Transverse colon (tissue), 4 donors: ENCODE data around the gene XRCC4. TPM values are rescaled to one million over a fixed set of nuclear protein-coding genes. Genes with fewer than 3 reads are reported as not detected.

Source experiments
- DNase-seq: peaks from one replicate; pipeline ENCODE4 v3.0.0-alpha.2; 2019
- H3K27ac ChIP-seq, 4 donors: fragments of 200-600 bp; sonication (generic); 2 replicates each; pipeline ENCODE4 v1.5.1; 2016 to 2018; ENCODE audit warnings: inconsistent platforms in 4 of 4
- H3K27me3 ChIP-seq: fragments of 200-600 bp; sonication (generic); 2 replicates; pipeline ENCODE4 v1.5.1; 2017; ENCODE audit warnings: inconsistent platforms
- H3K36me3 ChIP-seq, 4 donors: fragments of 200-600 bp; sonication (generic); 2 replicates each; pipeline ENCODE4 v1.5.1; 2017 to 2019; ENCODE audit warnings: inconsistent platforms in 4 of 4
- H3K4me1 ChIP-seq, 4 donors: fragments of 200-600 bp; sonication (generic); 2 replicates each; pipeline ENCODE4 v1.5.1; 2017 to 2020; ENCODE audit warnings: inconsistent platforms in 4 of 4
- H3K4me3 ChIP-seq, 4 donors: fragments of 200-600 bp; sonication (generic); 1 replicate in 1 of 4; 2 replicates in 3 of 4; pipeline versions ENCODE4 v1.5.1 to v1.6.1; 2017 to 2019; ENCODE audit warnings: inconsistent platforms in 4 of 4
- H3K9me3 ChIP-seq, 2 donors: fragments of 200-600 bp; sonication (generic); 2 replicates each; pipeline ENCODE4 v1.5.1; 2017 to 2019; ENCODE audit warnings: inconsistent platforms in 2 of 2
- EP300 ChIP-seq: sonication (generic); formaldehyde crosslinking; IDR thresholded peaks from one replicate; pipeline ENCODE4 v1.6.1; 2017; ENCODE audit warnings: antibody characterized with exemption, low read depth
- POLR2A ChIP-seq: fragments of 450-650 bp; IDR thresholded peaks from one replicate; pipeline ENCODE4 v1.6.1; 2016; ENCODE audit warnings: antibody characterized with exemption, mild to moderate bottlenecking, moderate library complexity
- POLR2AphosphoS5 ChIP-seq, 3 donors: sonication (generic); formaldehyde crosslinking; IDR thresholded peaks; one replicate each; pipeline ENCODE4 v1.6.1; 2016; ENCODE audit warnings: antibody characterized with exemption in 3 of 3
- WGBS, 2 donors: methylation state at CpG; one replicate each; pipeline ENCODE4 v1.1.5; 2018; ENCODE audit warnings: low coverage in 1 of 2; 5-methylcytosine and 5-hydroxymethylcytosine counted together
- in situ Hi-C, 4 donors: fragments of 200-750 bp; cut with MboI; loops; one replicate each; pipeline versions ENCODE4 v1.15.0 to v1.15.1; 2017; ENCODE audit warnings: low sequenced_read_pairs in 3 of 4, low pct_ligation_motif_present in 1 of 4, low pct_unique_long_range_greater_than_20kb in 1 of 4
- intact Hi-C: fragments of 100-400 bp; cut with DNase I; formaldehyde crosslinking; loops from one replicate; pipeline ENCODE4 v1.15.1; 2023; ENCODE audit warnings: low total_unique reads
- total RNA-seq, 4 donors: library from RNA; depleted of rRNA; stranded (reverse); fragments of >200 nt; gene quantifications; one replicate each; pipeline ENCODE4 v1.1.0, GENCODE V29; 2016
- TF ChIP-seq, protein P1 (sequence below), 5 experiments: fragments of 200-600 bp in 3 of 5; fragments of 450-650 bp in 2 of 5; sonication (generic) in 3 of 5; IDR thresholded peaks; 1 replicate in 2 of 5; 2 replicates in 3 of 5; pipeline ENCODE4 v1.5.1; 2016 to 2017; ENCODE audit warnings: antibody characterized with exemption in 5 of 5, inconsistent platforms in 3 of 5, mild to moderate bottlenecking in 2 of 5, moderate library complexity in 1 of 5

Gene XRCC4
- total RNA-seq, 4 donors from 2014 or later = 0.60 to 8.1 (median 7.3) TPM; not detected in 1

GRCh38 chr5:83124593-83124992, 47.2 kb downstream of the XRCC4 start:
- Histone ChIP-seq H3K27ac (no peak overlapping the region), H3K4me3 (no peak overlapping the region), H3K4me1 (no peaks in the 10 kb centered on the region), H3K9me3 (peaks cover 0 to 6% of the 10 kb centered on the region in 2 donors), H3K27me3 (no peaks in the 10 kb centered on the region), H3K36me3 (no peaks in the 10 kb centered on the region)
- intact Hi-C loops (no loop called here), in situ Hi-C loops (no loop called here)
- TF ChIP-seq POLR2AphosphoS5 (IDR thresholded peaks at IDR 0.05) = no peak
- TF ChIP-seq, protein P1, sequence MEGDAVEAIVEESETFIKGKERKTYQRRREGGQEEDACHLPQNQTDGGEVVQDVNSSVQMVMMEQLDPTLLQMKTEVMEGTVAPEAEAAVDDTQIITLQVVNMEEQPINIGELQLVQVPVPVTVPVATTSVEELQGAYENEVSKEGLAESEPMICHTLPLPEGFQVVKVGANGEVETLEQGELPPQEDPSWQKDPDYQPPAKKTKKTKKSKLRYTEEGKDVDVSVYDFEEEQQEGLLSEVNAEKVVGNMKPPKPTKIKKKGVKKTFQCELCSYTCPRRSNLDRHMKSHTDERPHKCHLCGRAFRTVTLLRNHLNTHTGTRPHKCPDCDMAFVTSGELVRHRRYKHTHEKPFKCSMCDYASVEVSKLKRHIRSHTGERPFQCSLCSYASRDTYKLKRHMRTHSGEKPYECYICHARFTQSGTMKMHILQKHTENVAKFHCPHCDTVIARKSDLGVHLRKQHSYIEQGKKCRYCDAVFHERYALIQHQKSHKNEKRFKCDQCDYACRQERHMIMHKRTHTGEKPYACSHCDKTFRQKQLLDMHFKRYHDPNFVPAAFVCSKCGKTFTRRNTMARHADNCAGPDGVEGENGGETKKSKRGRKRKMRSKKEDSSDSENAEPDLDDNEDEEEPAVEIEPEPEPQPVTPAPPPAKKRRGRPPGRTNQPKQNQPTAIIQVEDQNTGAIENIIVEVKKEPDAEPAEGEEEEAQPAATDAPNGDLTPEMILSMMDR (IDR thresholded peaks at IDR 0.05) = no peak
- TF ChIP-seq POLR2A = no peak
- TF ChIP-seq EP300 = no peak
- WGBS, 2 donors = 92 to 100% methylated on average over 1 of the region's 1 CpG
- DNase-seq = no peak

DNA sequence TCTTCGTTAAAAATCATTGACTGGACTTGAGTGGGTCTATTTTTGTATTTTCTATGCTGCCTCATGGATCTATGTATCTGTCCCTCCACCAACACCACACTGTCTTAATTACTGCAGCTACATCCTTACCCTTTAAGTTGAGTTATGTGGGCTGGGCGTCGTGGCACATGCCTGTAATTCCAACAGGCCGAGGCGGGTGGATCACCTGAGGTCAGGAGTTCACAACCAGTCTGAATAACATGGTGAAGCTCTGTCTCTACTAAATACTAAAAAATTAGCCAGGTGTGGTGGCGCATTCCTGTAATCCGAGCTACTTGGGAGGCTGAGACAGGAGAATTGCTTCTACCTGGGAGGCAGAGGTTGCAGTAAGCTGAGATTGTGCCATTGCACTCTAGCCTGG, 48.2 kb downstream of the XRCC4 start:
- 80 to 96% methylated on average over 7 of the region's 7 CpGs for WGBS, 2 donors
- peaks cover 0 to 6% of the 10 kb centered on the region in 2 donors for H3K9me3 ChIP-seq
- intact Hi-C loops = no loop called here
- in situ Hi-C loops = no loop called here
- no peaks in the 10 kb centered on the region for H3K27me3 ChIP-seq
- H3K27ac ChIP-seq = no peak overlapping the region
- H3K4me3 ChIP-seq = no peak overlapping the region
- no peak for DNase-seq
- TF ChIP-seq EP300 (no peak), POLR2AphosphoS5 (IDR thresholded peaks at IDR 0.05) (no peak), POLR2A (no peak)
- TF ChIP-seq, protein P1 (IDR thresholded peaks at IDR 0.05) = no peak
- H3K4me1 ChIP-seq = no peaks in the 10 kb centered on the region
- no peaks in the 10 kb centered on the region for H3K36me3 ChIP-seq

- in situ Hi-C loops = no loop called here
- peaks cover 0 to 6% of the 10 kb centered on the region in 2 donors for H3K9me3 ChIP-seq
- TF ChIP-seq, protein P1 (IDR thresholded peaks at IDR 0.05) = no peak
- TF ChIP-seq POLR2A = no peak
- no peak for TF ChIP-seq EP300
- no peak for TF ChIP-seq POLR2AphosphoS5 (IDR thresholded peaks at IDR 0.05)
- no peaks in the 10 kb centered on the region for H3K27me3 ChIP-seq
- no peaks in the 10 kb centered on the region for H3K36me3 ChIP-seq
- intact Hi-C loops = no loop called here
- WGBS, 2 donors = 49% methylated on average over 2 of the region's 2 CpGs; no CpG with 5 or more reads in 1 of the 2 donors
- no peaks in the 10 kb centered on the region for H3K4me1 ChIP-seq
- no peak overlapping the region for H3K27ac ChIP-seq
- no peak overlapping the region for H3K4me3 ChIP-seq
- DNase-seq = no peak
These were observed 49.2 kb downstream of the XRCC4 start for GRCh38 chr5:83126501-83126900.

DNA sequence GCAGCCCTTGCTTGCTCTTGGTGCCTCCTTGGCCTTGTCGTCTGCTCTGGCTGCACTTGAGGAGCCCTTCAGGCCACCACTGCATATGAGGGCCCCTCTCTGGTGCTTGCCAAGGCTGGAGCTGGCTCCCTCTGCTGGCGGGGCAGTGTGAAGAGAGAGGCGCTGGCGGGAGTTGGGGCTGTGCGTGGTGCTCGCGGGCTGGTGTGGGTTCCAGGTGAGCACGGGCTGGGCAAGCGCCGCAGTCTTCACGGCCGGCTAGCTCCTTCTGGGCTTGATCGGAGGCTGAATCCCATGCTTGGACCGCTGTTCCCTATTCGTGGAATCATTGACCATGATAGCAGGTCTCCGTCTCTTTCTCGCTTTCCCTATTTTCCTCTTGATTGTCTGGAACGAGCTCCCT, 56.5 kb downstream of the XRCC4 start:
- intact Hi-C loops = no loop called here
- H3K27me3 ChIP-seq = no peaks in the 10 kb centered on the region
- H3K9me3 ChIP-seq = no peaks in the 10 kb centered on the region
- H3K4me1 ChIP-seq = no peaks in the 10 kb centered on the region
- no peak for TF ChIP-seq POLR2A
- no peak for TF ChIP-seq EP300
- no peak for TF ChIP-seq POLR2AphosphoS5 (IDR thresholded peaks at IDR 0.05)
- TF ChIP-seq, protein P1 (IDR thresholded peaks at IDR 0.05) = no peak
- in situ Hi-C loops = no loop called here
- 86% methylated on average over 13 of the region's 18 CpGs; no CpG with 5 or more reads in 1 of the 2 donors for WGBS, 2 donors
- H3K36me3 ChIP-seq = no peaks in the 10 kb centered on the region
- no peak for DNase-seq
- no peak overlapping the region for H3K4me3 ChIP-seq
- no peak overlapping the region for H3K27ac ChIP-seq
